Measurements from ENCODE around the gene USP54. TPM values are rescaled to one million over a fixed set of nuclear protein-coding genes. Genes with fewer than 3 reads are reported as not detected.

Gene USP54
- total and polyA plus RNA-seq, 9 of the 15 experiments (the other 6 are each of a cell fraction or from before 2014, with no cell fraction given) = 3.8 to 40.1 (median 16.9) TPM

- TF ChIP-seq MGA (IDR thresholded peaks at IDR 0.05) = peak; percentile 40; the same call in 1 of the 2 replicates
- peak; percentile 31; the same call in 1 of the 2 replicates for TF ChIP-seq NCOR1 (IDR thresholded peaks at IDR 0.05)
- no peak for TF ChIP-seq CGGBP1 (CRISPR knock-in tag; IDR thresholded peaks at IDR 0.05)
- 0 out of 2 replicates have a peak, but pooled peaks have one; percentile 14 for TF ChIP-seq ZBTB40 (IDR thresholded peaks at IDR 0.05)
- no peak for TF ChIP-seq ZBTB40 (CRISPR knock-in tag; IDR thresholded peaks at IDR 0.05)
- peak; percentile 96 for TF ChIP-seq CEBPB (tag; IDR thresholded peaks at IDR 0.05)
Observed at GRCh38 chr10:73459683-73460314, 131.3 kb downstream of the USP54 start (continued).

All from K562 (cell line).